ENCODE measurements around the gene DUOX1.

DNA sequence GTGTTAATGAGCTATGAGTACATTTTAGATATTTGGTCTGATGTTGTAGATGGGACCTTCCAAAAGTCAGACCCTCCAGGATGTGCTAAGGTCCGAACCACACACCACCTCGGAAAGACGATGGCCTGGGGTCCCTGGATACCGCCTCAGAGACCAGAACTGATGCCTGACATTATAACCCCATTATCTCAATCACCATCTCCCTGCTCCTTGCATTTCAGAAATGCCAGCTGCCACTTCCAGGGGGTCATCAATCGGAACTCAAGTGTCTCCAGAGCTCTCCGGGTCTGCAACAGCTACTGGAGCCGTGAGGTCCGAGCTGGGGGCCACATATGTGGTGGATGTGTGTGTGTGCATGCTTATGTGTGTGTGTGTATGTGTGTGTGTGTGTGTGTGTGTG, 7.9 kb downstream of the DUOX1 start:
- TF ChIP-seq CTCF (IDR thresholded peaks at IDR 0.05; ENCODE audit: insufficient read depth, low read length, poor library complexity, severe bottlenecking) (no peak), EZH2phosphoT487 (conservative IDR thresholded peaks at IDR 0.05; ENCODE audit: low read length) (no peak)

Measured in SU-DHL-6 (cell line).